GM12878 (cell line): Measurements from ENCODE around the gene FUT3.

ENCODE experiments used
- CHD1 ChIP-seq: IDR thresholded peaks from 2 replicates; pipeline ENCODE4 v1.6.1; 2012; ENCODE audit warnings: low read depth, low read length, improper control_type of control experiment
- CHD2 ChIP-seq: IDR thresholded peaks from 2 replicates; pipeline ENCODE4 v1.6.1; 2011; ENCODE audit warnings: low read depth, low read length, improper control_type of control experiment, borderline replicate concordance
- ZZZ3 ChIP-seq: IDR thresholded peaks from 2 replicates; pipeline ENCODE4 v1.6.1; 2011; ENCODE audit warnings: low read depth; ENCODE audit not compliant: control insufficient read depth, insufficient read length
- TF ChIP-seq, protein P1 (sequence below), 3 experiments: IDR thresholded peaks in 2 of 3; conservative IDR thresholded peaks in 1 of 3; 2 replicates each; pipeline ENCODE4 v1.5.1; 2011; ENCODE audit warnings: low read depth in 3 of 3, low read length in 3 of 3, mild to moderate bottlenecking in 3 of 3, control low read depth in 2 of 3, moderate library complexity in 2 of 3, inconsistent platforms in 1 of 3, mixed read lengths in 1 of 3; ENCODE audit not compliant: control insufficient read depth in 2 of 3, insufficient read depth in 1 of 3; ENCODE audit errors: extremely low read depth in 1 of 3
- TF ChIP-seq, protein P2 (sequence below): IDR thresholded peaks from 2 replicates; pipeline ENCODE4 v1.6.1; 2012; ENCODE audit warnings: low read depth, low read length, improper control_type of control experiment
- TF ChIP-seq, protein P3 (sequence below): IDR thresholded peaks from 2 replicates; pipeline ENCODE4 v1.6.1; 2011; ENCODE audit warnings: low read depth, mild to moderate bottlenecking, low read length, moderate library complexity, borderline replicate concordance; ENCODE audit errors: extremely low read depth
- TF ChIP-seq, protein P4 (sequence below): IDR thresholded peaks from 2 replicates; pipeline ENCODE4 v1.6.1; 2011; ENCODE audit warnings: borderline replicate concordance, low read depth, mild to moderate bottlenecking, moderate library complexity, low read length; ENCODE audit not compliant: insufficient read depth, poor library complexity, severe bottlenecking

- TF ChIP-seq CHD1 (no peak), ZZZ3 (no peak), CHD2 (no peak)
- TF ChIP-seq, protein P1, sequence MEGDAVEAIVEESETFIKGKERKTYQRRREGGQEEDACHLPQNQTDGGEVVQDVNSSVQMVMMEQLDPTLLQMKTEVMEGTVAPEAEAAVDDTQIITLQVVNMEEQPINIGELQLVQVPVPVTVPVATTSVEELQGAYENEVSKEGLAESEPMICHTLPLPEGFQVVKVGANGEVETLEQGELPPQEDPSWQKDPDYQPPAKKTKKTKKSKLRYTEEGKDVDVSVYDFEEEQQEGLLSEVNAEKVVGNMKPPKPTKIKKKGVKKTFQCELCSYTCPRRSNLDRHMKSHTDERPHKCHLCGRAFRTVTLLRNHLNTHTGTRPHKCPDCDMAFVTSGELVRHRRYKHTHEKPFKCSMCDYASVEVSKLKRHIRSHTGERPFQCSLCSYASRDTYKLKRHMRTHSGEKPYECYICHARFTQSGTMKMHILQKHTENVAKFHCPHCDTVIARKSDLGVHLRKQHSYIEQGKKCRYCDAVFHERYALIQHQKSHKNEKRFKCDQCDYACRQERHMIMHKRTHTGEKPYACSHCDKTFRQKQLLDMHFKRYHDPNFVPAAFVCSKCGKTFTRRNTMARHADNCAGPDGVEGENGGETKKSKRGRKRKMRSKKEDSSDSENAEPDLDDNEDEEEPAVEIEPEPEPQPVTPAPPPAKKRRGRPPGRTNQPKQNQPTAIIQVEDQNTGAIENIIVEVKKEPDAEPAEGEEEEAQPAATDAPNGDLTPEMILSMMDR (IDR thresholded peaks at IDR 0.05 in 2 of 3, conservative IDR thresholded peaks at IDR 0.05 in 1 of 3; ENCODE audit: control insufficient read depth in 2 of 3, extremely low read depth in 1 of 3, insufficient read depth in 1 of 3, low read depth in 3 of 3, low read length in 3 of 3) = no peak
- TF ChIP-seq, protein P2, sequence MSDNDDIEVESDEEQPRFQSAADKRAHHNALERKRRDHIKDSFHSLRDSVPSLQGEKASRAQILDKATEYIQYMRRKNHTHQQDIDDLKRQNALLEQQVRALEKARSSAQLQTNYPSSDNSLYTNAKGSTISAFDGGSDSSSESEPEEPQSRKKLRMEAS = no peak
- TF ChIP-seq, protein P3, sequence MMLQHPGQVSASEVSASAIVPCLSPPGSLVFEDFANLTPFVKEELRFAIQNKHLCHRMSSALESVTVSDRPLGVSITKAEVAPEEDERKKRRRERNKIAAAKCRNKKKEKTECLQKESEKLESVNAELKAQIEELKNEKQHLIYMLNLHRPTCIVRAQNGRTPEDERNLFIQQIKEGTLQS = no peak
- TF ChIP-seq, protein P4, sequence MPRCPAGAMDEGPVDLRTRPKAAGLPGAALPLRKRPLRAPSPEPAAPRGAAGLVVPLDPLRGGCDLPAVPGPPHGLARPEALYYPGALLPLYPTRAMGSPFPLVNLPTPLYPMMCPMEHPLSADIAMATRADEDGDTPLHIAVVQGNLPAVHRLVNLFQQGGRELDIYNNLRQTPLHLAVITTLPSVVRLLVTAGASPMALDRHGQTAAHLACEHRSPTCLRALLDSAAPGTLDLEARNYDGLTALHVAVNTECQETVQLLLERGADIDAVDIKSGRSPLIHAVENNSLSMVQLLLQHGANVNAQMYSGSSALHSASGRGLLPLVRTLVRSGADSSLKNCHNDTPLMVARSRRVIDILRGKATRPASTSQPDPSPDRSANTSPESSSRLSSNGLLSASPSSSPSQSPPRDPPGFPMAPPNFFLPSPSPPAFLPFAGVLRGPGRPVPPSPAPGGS = no peak
These were observed 42.9 kb upstream of the FUT3 start for GRCh38 chr19:5893907-5894703.
